Naive thymus-derived CD4-positive, alpha-beta T cell (primary cell): Measurements from ENCODE around the gene KMT2E. TPM values are rescaled to one million over a fixed set of nuclear protein-coding genes. Genes with fewer than 3 reads are reported as not detected.

Source experiments
- ATAC-seq: fragments of 150-1000 bp; cut with Tn5 transposase; 2 replicates; pipeline ENCODE4 v1.10.0; 2021; ENCODE audit warnings: mild to moderate bottlenecking, moderate library complexity
- CTCF ChIA-PET: fragments of 350-600 bp; sonication (Branson Sonifier 250); formaldehyde crosslinking; loops from one replicate; lab custom pipeline; 2021; ENCODE audit warnings: antibody characterized with exemption; lab: Charles Lee
- POLR2A ChIA-PET: fragments of 350-600 bp; sonication (Branson Sonifier 250); formaldehyde crosslinking; loops from one replicate; lab custom pipeline; 2021; ENCODE audit warnings: antibody characterized with exemption, inconsistent platforms; lab: Charles Lee
- DNase-seq, 9 donors: peaks; one replicate each; pipeline versions ENCODE4 v3.0.0 to v3.0.0-alpha.2; 2020 to 2022; ENCODE audit warnings: mixed read lengths in 1 of 9
- H3K27ac ChIP-seq: one replicate; pipeline ENCODE4 v1.7.0; 2013; ENCODE audit warnings: mild to moderate bottlenecking, low read depth, low read length, moderate library complexity
- H3K27me3 ChIP-seq, 2 donors: one replicate each; pipeline ENCODE4 v1.7.0; 2013; ENCODE audit warnings: low read length in 2 of 2, mild to moderate bottlenecking in 2 of 2, moderate library complexity in 2 of 2; ENCODE audit not compliant: control insufficient read depth in 2 of 2, insufficient read depth in 2 of 2
- H3K36me3 ChIP-seq, 3 experiments: 1 replicate in 2 of 3; 2 replicates in 1 of 3; pipeline ENCODE4 v1.7.0; 2013; ENCODE audit warnings: low read length in 3 of 3, mild to moderate bottlenecking in 3 of 3, moderate library complexity in 1 of 3; ENCODE audit not compliant: insufficient read depth in 3 of 3, control insufficient read depth in 2 of 3
- H3K4me1 ChIP-seq, 2 donors: one replicate each; pipeline ENCODE4 v1.7.0; 2013; ENCODE audit warnings: low read length in 2 of 2, mild to moderate bottlenecking in 2 of 2, moderate library complexity in 1 of 2; ENCODE audit not compliant: control insufficient read depth in 2 of 2, insufficient read depth in 2 of 2
- H3K4me3 ChIP-seq: 2 replicates; pipeline ENCODE4 v1.7.0; 2013; ENCODE audit warnings: mild to moderate bottlenecking, low read length
- H3K9me3 ChIP-seq, 3 experiments: 1 replicate in 2 of 3; 2 replicates in 1 of 3; pipeline ENCODE4 v1.7.0; 2013; ENCODE audit warnings: low read length in 3 of 3; ENCODE audit not compliant: control insufficient read depth in 2 of 3
- H3K27ac Mint-ChIP-seq, 9 donors: one replicate each; pipeline ENCODE4 v1.8.0; 2020 to 2022; ENCODE audit warnings: mixed read lengths in 9 of 9, mild to moderate bottlenecking in 8 of 9, moderate library complexity in 5 of 9, inconsistent platforms in 2 of 9
- H3K27me3 Mint-ChIP-seq, 5 donors: one replicate each; pipeline ENCODE4 v1.8.0; 2021 to 2022; ENCODE audit warnings: mixed read lengths in 5 of 5, mild to moderate bottlenecking in 1 of 5
- H3K36me3 Mint-ChIP-seq, 5 donors: one replicate each; pipeline ENCODE4 v1.8.0; 2020 to 2022; ENCODE audit warnings: mixed read lengths in 5 of 5, mild to moderate bottlenecking in 3 of 5, inconsistent platforms in 1 of 5
- H3K4me1 Mint-ChIP-seq, 7 donors: one replicate each; pipeline ENCODE4 v1.8.0; 2020 to 2022; ENCODE audit warnings: mixed read lengths in 7 of 7, mild to moderate bottlenecking in 3 of 7, inconsistent platforms in 1 of 7
- H3K4me3 Mint-ChIP-seq, 10 donors: one replicate each; pipeline ENCODE4 v1.8.0; 2020 to 2022; ENCODE audit warnings: mild to moderate bottlenecking in 10 of 10, mixed read lengths in 10 of 10, moderate library complexity in 6 of 10, inconsistent platforms in 2 of 10
- H3K9me3 Mint-ChIP-seq, 11 donors: one replicate each; pipeline ENCODE4 v1.8.0; 2020 to 2022; ENCODE audit warnings: mixed read lengths in 11 of 11, mild to moderate bottlenecking in 4 of 11, inconsistent platforms in 1 of 11, moderate library complexity in 1 of 11
- intact Hi-C, 2 donors: fragments of 100-400 bp; cut with micrococcal nuclease; formaldehyde crosslinking; loops; one replicate each; pipeline ENCODE4 v1.15.1; 2023
- polyA plus RNA-seq, 2 donors: library from polyadenylated mRNA; unstranded; fragments of 300-500 nt; fragmentation: Illumina TruSeq; gene quantifications; one replicate each; pipeline ENCODE4 v1.2.3, GENCODE V29; 2021
- total RNA-seq, 6 experiments: library from RNA in 5 of 6; stranded (reverse) in 5 of 6; gene quantifications; 1 replicate in 5 of 6; 2 replicates in 1 of 6; pipeline ENCODE4 v1.2.3 and lab custom pipeline; 2021 to 2026

The KMT2E gene
- total and polyA plus RNA-seq, 7 experiments from 2014 or later, result 129 to 221 (median 195) TPM

DNA sequence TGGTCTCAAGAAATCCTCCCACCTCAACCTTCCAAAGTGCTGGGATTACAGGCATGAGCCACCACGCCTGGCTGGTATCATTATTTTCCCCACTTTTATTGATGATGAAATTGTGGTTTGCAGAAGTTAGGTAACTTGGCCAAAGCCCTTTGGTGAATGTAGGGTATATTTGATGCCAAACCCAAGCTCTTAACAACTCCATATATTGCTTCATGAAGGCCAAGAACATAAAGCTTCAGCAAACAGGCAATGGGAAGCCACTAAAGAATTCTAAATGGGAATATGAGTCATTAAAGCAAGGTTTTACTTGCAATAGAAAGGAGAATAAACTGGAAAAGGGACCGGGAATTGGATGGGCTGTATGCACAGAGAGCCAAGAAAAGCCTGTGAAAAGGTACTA, 142.7 kb downstream of the KMT2E start:
- peak overlapping the region in 2 of 9 donors; percentile 14 for H3K27ac Mint-ChIP-seq
- POLR2A ChIA-PET, result no interaction called here

DNA sequence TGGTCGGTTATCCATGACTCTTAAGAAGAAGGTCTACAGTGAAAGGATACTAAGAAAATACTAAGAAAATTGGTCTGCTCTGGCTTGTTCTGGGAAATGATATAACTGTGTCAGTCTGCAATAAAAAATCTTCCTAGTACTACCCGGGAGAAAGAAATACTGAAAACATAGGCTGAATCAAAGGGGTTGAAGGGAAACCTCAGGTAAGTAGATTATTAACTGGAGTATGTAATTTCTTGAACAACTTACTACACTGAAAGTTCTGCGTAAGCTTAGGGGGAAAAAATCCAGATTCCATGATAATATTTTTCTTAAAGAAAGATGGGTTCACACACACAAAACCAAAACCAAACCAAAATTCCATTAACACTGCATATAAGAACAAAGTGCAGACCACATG, 143.3 kb downstream of the KMT2E start:
- no peak overlapping the region for H3K4me3 ChIP-seq
- H3K27ac ChIP-seq, result no peak overlapping the region
- no peaks in the 10 kb centered on the region for H3K4me1 ChIP-seq
- intact Hi-C loops, result no loop called here
- peak overlapping the region in 2 of 9 donors; percentile 3 to 14 for H3K27ac Mint-ChIP-seq
- CTCF ChIA-PET, result no interaction called here
- ATAC-seq (no peak), DNase-seq (no peak)
- POLR2A ChIA-PET, result no interaction called here
- H3K27me3 Mint-ChIP-seq, result no peaks in the 10 kb centered on the region
- no peaks in the 10 kb centered on the region for H3K9me3 ChIP-seq
- H3K4me3 Mint-ChIP-seq, result no peak overlapping the region
- H3K36me3 ChIP-seq, result peaks cover 0 to 16% (median 4%) of the 10 kb centered on the region in 3 experiments
- no peaks in the 10 kb centered on the region for H3K9me3 Mint-ChIP-seq
- no peaks in the 10 kb centered on the region for H3K27me3 ChIP-seq
- H3K4me1 Mint-ChIP-seq, result peaks cover 2 to 9% (median 4%) of the 10 kb centered on the region in 7 donors
- peaks cover 0 to 23% (median 9%) of the 10 kb centered on the region in 5 donors for H3K36me3 Mint-ChIP-seq

More for the DNA sequence above, 142.7 kb downstream of the KMT2E start:
- ATAC-seq, result no peak
- Histone ChIP-seq H3K36me3 (peaks cover 0 to 16% (median 4%) of the 10 kb centered on the region in 3 experiments), H3K27me3 (no peaks in the 10 kb centered on the region), H3K4me3 (no peak overlapping the region), H3K4me1 (no peaks in the 10 kb centered on the region), H3K27ac (no peak overlapping the region), H3K9me3 (no peaks in the 10 kb centered on the region)
- DNase-seq, result no peak
- peaks cover 2 to 9% (median 4%) of the 10 kb centered on the region in 7 donors for H3K4me1 Mint-ChIP-seq
- CTCF ChIA-PET, result no interaction called here
- H3K9me3 Mint-ChIP-seq, result no peaks in the 10 kb centered on the region
- peaks cover 0 to 23% (median 9%) of the 10 kb centered on the region in 5 donors for H3K36me3 Mint-ChIP-seq
- no peaks in the 10 kb centered on the region for H3K27me3 Mint-ChIP-seq
- intact Hi-C loops, result no loop called here
- H3K4me3 Mint-ChIP-seq, result no peak overlapping the region

DNA sequence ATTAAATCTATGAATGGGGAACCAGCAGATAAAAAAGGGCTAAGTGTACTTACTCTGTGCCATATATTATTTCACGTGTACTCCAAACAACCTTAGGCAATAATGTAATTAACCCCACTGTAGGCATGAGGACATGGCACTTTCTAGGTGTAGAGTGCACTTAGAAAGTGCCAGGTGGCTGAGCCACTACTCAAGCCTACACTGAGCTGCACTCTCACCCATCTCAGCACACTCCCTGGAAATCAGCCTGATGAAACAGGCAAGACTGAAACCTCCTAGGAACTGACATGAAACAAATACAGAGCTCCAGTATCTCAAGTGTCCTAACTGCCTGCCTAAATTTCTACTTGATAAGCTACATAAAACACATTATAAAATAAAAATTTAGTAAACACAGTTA, 147.4 kb downstream of the KMT2E start:
- Histone ChIP-seq H3K4me3 (no peak overlapping the region), H3K27me3 (no peaks in the 10 kb centered on the region), H3K9me3 (no peaks in the 10 kb centered on the region), H3K4me1 (no peaks in the 10 kb centered on the region), H3K27ac (no peak overlapping the region), H3K36me3 (peaks cover 3 to 21% (median 7%) of the 10 kb centered on the region in 3 experiments)
- ChIA-PET POLR2A (no interaction called here), CTCF (interaction anchor here (0.6 kb wide), 1 partner anchor 244 kb away, joined by 3 read pairs; no protein-coding TSS in a partner anchor)
- Mint-ChIP-seq H3K27ac (peak overlapping the region in 1 of 9 donors; percentile 41), H3K27me3 (no peaks in the 10 kb centered on the region), H3K4me3 (no peak overlapping the region), H3K4me1 (peaks cover 0 to 5% (median 4%) of the 10 kb centered on the region in 7 donors), H3K9me3 (no peaks in the 10 kb centered on the region), H3K36me3 (peaks cover 19 to 45% (median 34%) of the 10 kb centered on the region in 5 donors)
- DNase-seq, result no peak
- intact Hi-C loops, result no loop called here
- ATAC-seq, result no peak
